COLO829 (cell line): Measurements from ENCODE around the gene RAC2.

ENCODE experiments used
- DNase-seq: peaks from one replicate; pipeline ENCODE4 v3.0.0; 2012; ENCODE audit warnings: low spot score

The RAC2 gene

DNA sequence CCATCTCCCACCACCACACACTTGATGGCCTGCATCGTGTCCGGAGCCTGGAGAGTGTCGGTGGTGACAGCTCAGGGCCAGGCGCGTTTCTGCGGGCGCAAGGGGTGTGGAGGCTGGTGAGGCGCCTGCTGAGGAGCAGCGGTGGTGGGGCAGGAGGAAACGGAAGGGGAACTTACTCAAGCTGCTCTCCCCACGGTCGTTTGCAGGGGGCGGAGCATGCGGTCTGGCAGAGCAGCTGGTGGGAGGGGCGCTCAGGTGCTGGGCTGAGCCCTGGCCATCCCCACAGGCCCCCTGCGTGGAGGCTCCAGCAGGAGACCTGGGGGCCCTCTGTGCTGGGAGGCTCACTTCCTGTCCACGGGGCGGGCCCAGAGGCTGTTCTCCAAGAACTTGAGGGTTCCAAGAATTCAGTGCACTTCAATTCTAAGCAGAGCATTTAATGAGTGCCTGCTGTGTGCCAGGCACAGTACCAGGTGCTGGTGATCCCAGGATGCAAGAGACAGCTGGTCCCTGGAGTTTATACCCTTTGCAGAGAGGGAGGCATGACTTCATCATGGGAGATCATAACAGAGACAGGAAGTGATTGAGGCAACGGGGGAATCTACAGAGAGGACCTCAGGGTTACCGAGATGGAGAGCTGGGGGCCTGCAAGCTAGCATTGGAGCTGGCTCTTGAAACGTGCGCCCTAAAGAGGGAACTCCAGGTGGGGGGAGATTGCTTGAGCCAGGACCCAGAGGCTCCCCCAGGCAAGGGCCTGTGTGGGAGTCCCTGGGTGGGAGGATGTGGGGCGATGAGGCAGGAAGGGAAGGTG is at the start of gene RAC2:
Gene RAC2, minus strand, starts transcription at position 156 of the 808 bp plus-strand sequence. Its CDS starts 121 bp downstream, at position 35.
- DNase-seq: no peak

DNA sequence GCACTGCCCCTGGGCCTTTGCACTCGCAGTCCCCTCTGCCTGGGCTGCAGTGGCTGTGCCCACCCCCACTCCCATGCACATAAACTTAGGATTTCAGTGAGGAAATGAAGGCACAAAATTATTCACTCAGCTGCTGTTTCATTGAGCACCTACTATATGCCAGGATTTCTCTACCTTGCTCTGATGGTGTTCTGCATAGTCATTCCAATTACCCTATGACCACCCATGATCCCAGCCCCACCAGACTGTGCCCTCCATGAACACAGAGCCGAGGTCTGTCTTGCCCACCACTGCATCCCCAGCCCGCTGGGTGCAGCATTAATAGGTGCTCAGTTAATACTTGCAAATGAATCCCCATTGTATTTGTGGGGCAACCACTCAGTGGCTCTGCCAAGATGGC is 49.1 kb upstream of the RAC2 start:
- DNase-seq: no peak

DNA sequence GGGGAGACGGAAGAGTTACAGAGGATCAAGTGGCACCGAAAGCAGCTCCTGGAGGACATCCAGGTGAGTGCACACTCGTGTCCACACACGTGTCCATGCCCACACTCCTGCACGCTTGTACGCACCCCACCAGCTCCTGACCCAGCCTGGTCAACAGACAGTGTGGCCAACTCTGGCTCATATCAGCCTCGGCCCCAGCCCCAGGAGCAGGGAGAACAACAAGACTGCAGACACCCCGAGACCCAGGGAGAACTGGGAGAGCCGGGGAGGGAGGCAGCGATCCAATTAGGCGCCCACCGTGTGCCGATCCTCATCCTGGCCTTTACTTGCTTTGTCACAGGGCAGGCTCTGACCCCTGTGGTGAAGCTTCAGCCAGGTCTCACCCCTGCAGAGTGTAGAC is 48.6 kb upstream of the RAC2 start:
- no peak for DNase-seq

DNA sequence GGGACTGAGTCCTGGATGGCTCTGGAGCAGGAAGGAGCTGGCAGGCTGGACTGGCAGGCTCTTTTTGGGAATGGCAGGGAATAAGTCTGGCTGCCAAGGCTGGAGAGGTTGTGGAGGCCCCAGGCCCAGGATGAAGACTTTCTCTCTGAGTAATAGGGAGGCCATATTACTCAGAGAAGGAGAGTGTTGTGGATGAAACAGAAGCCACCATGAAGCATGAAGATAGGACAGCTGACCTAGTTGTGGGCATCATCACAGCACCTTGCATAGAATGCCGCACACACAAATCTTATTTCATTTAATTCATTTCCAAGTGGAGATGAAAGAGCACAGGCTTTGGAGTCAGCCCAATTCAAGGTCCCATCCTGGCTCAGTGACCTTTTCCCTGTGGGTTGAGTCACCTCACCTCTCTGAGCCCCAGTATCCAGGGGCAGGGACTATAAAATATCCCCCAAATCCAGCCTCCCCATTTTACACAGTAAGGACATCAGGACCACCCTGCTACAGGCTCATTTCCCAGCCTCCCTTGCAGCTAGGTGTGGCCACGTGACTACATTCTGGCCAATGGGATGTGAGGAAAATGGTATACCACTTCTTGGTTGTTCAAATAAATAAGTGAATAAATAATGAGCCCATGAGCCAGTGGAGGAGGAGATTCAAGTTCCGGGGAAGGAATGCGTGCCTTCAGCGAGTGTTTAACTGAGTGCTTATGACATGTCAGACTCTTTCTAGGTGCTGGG is 47.7 kb upstream of the RAC2 start:
- no peak for DNase-seq

DNA sequence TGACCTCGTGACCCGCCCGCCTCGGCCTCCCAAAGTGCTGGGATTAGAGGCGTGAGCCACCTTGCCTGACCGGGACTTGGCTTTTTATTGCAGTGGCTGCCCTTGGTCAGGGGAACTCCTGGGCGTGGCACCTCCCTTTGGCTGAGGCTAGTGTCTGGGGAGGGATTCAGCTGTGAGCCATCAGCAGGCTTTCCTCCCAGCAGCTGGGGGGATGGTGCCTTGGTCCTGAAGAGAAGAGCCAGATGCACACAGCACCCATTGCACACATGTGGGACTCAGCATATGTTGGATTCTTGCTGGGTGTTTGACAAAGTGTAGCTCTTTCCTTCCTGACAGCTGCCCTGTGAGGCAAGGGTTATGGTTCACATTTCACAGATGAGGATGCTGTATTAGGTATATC is 46.7 kb upstream of the RAC2 start:
- no peak for DNase-seq

DNA sequence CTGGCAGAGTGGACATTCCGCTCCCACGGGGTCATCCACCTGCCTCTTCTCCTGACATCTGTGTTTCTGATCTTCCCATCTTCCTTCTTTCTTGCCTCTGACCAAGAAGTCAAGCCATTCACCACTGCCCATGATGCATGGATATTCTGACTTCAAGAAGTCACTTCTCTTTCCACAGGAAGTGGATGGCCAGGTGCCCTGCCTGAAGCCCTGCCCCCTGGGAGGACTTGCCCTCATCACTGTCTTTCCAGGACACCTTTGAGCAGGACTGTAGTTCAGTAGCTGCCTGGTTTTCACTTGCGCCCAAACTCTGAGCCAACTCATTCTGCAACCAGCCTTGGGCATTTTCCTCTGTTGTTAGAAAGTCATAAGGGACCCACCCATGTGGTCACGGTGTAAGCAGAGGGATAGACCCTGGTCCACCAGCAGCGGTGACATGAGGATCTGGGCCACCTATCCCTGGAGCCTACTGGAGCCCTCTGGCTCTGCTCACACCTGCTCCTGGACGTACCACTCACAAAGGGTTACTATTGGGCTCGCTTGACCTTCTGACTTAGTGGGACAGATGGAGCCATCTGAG is 45.2 kb upstream of the RAC2 start:
- no peak for DNase-seq

DNA sequence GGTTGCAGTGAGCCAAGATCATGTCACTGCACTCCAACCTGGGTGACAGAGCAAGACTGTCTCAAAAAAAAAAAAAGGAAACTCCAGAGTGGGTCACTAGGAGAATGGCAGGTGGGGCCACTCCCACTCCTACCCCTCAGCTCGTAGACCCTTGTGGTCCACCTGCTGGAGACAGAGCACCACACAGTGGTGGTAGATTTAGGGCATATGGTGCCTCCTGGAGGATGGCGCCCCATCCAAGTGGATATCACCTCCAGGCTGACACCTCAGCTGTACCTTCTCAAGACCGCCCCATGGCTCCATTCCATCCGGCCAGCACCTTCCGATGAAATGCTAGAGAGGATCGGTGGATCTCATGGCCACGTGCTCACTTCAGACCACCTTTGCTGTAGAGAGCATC is 44.5 kb upstream of the RAC2 start:
- no peak for DNase-seq

DNA sequence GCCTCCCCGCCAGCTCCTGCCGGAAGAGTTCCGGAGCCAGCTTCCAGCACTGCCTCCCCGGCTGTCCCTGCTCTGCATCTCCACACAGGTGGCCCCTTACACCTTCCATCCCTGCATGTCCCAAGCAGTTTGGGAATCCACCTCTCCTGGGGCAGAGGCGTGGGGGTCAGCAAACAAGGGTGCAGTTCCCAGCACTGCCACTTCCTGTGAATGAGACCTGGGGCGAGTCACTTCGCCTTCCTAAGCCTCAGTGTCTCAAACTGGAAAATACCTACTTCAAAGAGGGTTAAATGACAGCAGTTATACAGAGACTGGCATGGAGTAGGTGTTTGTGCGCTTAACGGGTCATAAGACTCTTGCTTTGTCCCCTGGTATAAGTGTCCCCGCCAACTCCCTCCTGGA is 43.5 kb upstream of the RAC2 start:
- no peak for DNase-seq

DNA sequence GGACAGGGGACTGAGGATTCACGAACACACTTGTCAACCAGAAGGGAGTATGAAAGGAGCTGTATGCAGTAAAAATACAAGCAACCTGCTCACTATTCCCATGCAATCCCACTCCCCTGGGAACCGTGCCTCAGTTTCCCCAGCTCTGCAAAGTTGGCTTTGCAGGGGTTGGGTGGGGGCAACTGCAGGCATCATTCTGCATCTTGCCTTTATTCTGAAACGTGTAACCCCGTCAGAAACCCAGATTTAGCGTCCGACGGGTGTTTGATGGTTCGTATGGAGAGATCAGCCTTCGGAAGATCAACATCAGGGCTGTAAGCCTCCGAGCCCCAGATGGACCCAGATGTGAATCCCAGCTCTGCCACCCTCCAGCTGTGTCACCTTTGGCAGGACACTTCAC is 41.9 kb upstream of the RAC2 start:
- no peak for DNase-seq

DNA sequence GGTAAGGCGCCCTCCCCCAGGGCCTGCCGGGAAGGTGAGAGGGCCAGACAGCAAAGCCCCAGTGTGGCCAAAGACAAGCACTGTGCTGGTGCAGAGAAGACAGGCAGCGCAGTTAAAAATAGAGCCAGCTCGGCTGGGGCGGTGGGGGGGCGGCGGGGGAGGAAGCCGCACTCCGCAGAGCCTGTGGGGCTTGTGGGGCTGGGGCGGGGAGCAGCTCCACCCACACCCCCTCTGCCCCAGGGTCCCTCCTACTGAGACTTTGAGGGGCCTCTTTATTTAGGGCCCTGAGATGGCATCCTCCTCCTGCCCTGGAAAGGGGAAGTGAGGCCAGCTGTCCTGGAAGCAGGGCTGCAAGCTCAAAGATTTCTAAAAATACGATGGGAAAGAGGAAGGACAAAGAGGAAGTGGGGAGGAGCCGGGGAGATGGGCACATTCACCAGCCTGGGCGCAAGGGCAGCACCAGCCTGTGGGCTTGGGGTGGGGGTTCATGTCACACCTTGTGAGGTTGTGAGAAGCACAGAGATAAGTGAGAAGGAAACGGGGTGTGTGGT is 40.8 kb upstream of the RAC2 start:
- DNase-seq: no peak

DNA sequence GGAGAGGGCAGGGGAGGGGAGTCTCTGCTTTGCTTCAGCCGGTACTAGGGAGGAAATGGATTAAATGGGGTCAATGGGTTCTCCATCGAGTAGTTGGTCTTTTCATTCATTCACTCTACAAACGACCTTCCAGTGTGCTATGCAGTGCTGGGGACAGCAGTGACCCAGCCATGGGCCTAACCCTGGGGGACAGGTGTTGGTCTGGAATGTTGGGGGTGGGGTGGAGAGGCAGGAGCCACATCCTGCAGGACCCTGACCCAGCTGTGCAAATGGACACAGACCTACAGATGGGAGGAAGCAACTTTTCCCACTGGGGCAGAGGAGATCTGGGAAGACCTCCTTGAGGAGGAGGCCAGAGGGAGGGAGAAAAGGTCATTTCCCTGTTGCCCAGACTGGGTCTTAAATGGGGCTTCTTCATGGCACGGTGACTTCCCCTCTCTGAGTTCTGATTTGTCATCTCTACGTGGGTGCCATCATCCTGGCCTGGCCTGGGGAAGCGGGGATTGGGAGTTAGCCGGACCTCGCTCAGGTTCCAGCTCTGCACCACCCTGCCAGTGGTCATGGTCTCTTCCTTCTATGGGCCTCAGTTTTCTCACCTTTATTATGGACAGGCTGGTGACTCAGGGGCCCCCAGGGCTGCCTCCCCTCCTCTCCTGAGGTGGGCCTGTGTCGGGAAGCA is 40.2 kb upstream of the RAC2 start:
- no peak for DNase-seq

DNA sequence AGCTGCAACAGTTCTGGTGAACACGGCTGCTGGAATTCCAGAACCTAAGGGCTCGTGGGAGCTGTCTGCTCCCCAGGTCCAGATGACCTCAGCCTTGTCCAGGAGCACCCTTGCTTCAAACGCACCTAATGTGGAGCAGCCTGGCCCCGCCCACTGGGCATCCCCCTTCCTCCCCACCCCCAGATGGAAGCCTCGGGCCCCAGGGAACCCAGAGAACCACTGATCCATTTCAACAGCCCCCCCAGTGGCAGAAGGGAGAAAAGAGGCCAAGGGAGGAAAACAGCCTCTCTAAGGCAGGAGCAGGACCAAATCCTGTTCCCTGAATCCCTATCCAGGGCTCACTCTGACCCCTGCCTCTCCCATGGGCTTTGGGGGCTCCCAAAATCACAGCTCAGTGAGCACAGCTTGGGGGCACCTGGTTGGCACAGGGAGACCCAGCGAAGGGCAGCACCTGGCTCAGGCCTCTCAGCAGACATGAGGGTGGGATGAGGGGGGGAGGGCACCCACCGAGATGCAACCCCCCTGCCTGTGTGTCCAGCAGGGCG is 39.4 kb upstream of the RAC2 start:
- DNase-seq: no peak

DNA sequence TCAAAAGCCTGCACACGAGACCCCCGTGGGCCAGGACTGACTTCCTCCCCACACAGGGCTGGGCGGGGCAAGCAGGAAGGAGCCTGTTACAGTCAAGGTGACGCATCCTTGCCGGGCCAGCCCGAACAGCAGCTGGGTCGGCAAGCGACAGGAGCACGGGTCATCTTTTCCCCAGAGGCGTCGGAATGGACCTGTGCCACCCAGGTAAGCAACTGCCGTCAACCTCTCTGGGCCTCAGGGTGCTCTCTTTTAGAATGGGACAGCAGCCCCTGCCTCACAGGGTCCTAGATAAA is 38.3 kb upstream of the RAC2 start, which contains the start of gene CYTH4:
Gene CYTH4, plus strand, starts transcription at position 124 of the 293 bp plus-strand sequence. Its CDS starts 62 bp downstream, at position 186.
- DNase-seq: no peak

DNA sequence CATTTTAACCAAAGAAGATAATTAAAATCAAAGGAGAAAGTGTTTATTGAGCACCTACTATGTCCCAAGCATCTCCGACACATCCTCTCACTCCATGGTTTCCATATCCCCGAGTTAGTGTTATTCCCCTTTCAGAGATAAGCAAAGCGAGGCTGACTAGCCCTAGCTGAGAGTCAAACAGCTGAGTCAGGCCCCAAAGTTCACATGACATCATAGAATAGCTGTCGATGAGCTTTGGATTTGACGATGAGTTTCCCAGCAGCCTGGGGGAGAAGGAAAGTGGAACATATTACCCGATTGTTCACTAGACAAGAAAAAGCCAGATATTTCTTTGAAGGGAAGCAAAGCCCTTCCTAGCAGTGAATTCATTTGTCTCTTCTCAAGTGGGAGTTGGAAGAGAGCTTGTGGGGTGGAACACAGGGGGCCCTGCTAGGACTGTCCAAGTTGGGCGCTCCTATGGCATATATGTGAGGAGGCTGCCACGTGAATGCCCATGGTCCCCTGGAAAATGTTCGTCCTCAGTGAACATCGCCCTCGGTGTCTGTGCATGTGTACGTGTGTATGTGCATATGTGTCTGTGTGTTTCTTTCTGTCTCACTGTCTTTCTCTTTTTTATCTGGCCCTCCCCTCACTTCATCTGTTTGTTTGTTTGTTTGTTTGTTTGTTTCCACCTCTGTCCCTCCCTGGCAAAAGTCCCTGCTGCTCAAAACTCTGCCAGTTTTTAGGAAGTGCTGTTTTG is 37.7 kb upstream of the RAC2 start:
- no peak for DNase-seq

DNA sequence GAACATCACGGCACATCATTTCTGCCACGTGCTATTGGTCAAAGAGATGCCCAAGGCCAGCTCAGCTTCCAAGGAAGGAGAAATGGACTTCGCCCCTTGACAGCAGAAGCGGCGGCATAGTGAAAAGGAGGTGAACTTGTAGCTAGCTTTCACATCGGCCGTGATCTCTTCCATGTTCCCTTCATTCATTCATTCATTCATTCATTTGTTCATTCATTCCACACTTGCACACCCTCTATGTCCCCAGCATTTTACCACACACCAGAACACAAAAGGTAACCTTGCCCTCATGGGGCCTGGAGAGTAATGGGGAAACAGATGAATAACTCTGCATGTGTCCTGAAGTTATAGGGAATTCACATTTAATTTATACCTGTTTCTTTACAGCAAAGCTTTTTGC is 37.1 kb upstream of the RAC2 start:
- DNase-seq: no peak

DNA sequence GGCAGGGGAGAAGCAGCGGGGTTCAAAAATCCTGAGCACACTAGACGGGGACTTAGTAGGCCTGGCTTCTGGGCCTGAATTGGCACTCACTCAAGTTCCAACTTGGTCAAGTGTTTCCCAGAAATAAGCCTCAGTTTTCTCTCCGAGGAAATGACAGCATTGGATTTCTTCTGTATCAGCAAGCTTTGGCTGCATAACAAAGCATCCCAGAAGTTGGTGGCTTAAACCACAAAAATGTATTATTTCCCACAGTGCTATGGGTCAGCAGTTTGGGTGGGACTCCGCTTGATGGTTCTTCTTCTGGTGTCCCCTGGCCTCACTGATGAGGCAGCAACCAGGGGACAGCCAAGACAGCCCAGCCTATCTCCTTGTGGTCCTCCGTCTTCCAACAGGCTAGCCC is 36.6 kb upstream of the RAC2 start:
- no peak for DNase-seq

DNA sequence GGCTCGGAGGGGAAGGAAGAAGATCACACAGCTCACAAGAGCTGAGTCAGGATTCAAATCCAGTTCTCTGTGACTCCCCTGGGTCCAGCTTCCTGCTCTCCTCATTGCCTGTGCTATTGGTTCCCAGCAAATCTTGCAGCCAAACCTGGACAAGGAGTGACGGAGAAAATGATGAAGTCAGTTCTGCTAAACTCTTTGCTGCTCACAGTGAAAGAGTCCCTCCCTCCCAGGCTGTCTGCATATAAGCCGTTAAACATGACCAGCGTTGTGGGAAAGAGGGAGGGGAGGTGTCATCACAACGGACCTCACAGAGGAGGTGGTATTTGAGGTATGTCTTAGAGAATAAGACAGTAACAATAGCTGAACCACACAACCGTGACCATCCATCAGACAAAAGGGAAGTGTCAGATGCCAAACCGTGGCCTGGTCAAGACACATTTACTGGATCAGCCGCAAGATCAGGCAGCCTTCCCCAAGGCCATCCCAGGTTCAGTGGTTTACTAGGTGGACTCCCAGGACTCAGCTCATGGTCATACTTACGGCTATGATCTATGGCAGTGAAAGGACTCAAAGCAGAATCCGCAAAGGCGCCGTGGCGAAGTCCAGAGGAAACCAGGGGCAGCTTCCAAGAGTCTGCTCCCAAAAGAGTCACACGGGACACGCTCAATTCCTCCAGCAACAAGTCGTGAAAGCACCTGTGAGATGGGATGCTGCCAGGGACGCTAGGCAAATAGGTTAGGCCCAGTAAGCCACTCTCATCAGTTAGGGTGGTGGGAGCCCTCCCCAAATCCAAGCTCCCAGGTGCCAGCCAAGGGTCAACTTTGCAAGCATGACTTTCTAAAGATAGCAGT is 35.5 kb upstream of the RAC2 start:
- DNase-seq: no peak

DNA sequence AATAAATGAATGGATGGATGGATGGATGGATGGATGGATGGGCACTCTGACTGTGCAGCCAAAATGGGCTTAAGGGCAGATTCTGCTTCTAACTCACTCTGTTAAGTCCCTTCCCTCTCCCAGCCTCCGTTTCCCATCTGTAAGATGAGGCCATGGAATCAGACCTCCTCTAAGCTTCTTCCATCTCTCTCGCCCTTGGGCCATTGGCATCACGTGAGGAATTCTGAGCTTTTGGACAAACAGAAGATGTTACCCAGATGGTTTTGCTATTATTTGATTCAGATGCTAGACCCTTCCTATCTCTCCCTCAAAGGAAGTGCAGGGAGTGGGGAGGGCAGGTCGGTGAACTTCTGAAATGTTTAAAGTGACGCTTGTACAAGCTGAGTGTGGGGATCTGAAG is 34.2 kb upstream of the RAC2 start:
- DNase-seq: no peak

DNA sequence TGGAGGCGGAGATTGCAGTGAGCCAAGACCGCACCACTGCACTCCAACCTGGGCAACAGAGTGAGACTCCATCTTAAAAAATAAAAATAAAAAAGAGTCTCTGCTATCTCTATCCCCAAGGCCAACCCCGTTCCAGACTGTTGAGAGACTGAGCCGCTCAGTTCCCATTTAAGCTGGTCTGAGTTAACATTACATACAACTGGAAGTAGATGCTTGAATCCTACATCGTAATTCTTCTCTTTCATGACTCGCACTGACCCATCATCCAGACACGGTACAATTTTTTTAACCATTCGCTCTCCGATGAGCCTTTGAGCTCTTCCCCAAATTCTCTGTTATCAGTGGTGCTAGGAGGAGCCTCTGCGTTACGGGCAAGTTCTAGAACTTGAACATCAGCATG is 33.3 kb upstream of the RAC2 start:
- no peak for DNase-seq

DNA sequence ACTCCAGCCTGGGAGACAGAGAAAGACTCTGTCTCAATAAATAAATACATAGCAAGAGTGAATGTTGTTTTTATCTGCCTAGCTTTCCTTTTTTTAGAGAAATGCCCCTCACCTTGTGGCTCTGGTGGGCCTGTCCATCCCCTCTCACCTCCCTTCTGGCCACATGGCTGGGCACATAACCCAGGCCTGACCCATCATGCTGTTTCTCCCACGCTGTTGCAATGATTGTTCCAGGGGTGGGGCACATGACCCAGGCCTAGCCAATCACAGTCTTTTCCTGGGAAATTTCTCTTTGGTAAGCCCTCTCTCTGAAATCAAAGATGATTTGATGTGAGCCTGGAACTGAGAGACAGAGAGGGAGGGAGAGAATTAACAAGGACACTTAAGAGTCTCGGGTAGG is 32.7 kb upstream of the RAC2 start:
- DNase-seq: no peak

DNA sequence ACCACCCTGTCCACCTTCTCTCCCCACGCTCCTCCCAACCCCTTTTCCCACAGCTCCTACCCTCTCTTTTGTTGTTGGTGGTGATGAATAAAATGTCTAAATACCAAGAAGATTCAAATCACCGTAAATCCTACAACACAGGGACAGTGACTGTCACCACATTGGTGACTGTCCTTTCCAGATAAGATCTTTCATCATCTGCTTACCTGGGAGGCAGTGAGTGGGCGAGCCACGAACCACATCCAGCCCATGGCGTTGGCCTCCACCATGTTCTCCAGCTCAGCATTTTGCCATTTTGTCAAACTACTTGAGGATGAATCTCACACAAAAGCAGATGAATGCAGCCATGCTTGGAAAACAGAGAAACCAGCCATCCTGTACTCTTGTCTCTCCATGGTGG is 31.6 kb upstream of the RAC2 start:
- no peak for DNase-seq
